Esophagus (tissue), 2 donors: ENCODE results near the gene SRPK2. TPM values are rescaled to one million over a fixed set of nuclear protein-coding genes. Genes with fewer than 3 reads are reported as not detected.

Experiments used
- polyA plus RNA-seq, 2 donors: library from polyadenylated mRNA; stranded (reverse); fragments of 200-250 nt; gene quantifications; one replicate each; pipeline ENCODE4 v1.2.3, GENCODE V29; 2013
- donor health status: healthy with polysubstance abuse.
- donor health status: Bipolar disorder and iron deficiency.

SRPK2 gene
- polyA plus RNA-seq, 2 donors, result 8.9 to 11.6 TPM

Other genes with a start within 250 kb of the SRPK2 start
- 1 to 10 TPM; 5.4 to 7.5 TPM for gene PUS7, start 133.3 kb upstream of the SRPK2 start, polyA plus RNA-seq
- gene RINT1, start 143.3 kb upstream of the SRPK2 start, polyA plus RNA-seq, result 10 to 100 TPM; 12.1 to 15.5 TPM
- under 1 TPM in 1 of 2 donors, not detected in 1; 0.02 TPM for gene EFCAB10, start 192.6 kb upstream of the SRPK2 start, polyA plus RNA-seq